H1 (cell line): ENCODE data around the gene TMEM203. TPM values are rescaled to one million over a fixed set of nuclear protein-coding genes. Genes with fewer than 3 reads are reported as not detected.
A peak's percentile ranks its signal among the peaks of the same experiment; 100 is the strongest.

Source experiments
- ATF3 ChIP-seq: IDR thresholded peaks from 2 replicates; pipeline ENCODE4 v1.6.1; 2011; ENCODE audit warnings: low read depth, mild to moderate bottlenecking, low read length; ENCODE audit not compliant: insufficient read depth
- CBX5 ChIP-seq: fragments of 300-800, 300-1000 bp; sonication (generic); IDR thresholded peaks from 2 replicates; pipeline ENCODE4 v1.7.1; 2016; ENCODE audit warnings: antibody characterized with exemption, low read length, low read depth
- CHD1 ChIP-seq: IDR thresholded peaks from 2 replicates; pipeline ENCODE4 v1.6.1; 2012; ENCODE audit warnings: low read depth, low read length, improper control_type of control experiment
- CTCF ChIP-seq, 3 experiments: IDR thresholded peaks; 1 replicate in 2 of 3; 2 replicates in 1 of 3; pipeline versions ENCODE4 v1.5.1 to v1.6.1; 2011; ENCODE audit warnings: low read length in 3 of 3, mild to moderate bottlenecking in 3 of 3, inconsistent platforms in 2 of 3, low read depth in 1 of 3, moderate library complexity in 1 of 3; ENCODE audit not compliant: insufficient read depth in 1 of 3; ENCODE audit errors: control extremely low read depth in 1 of 3
- HDAC6 ChIP-seq: IDR thresholded peaks from one replicate; pipeline ENCODE4 v1.7.1; 2012; ENCODE audit warnings: low read depth, mild to moderate bottlenecking, inconsistent platforms, low read length, moderate library complexity
- JUN ChIP-seq: IDR thresholded peaks from 2 replicates; pipeline ENCODE4 v1.6.1; 2011; ENCODE audit warnings: low read depth, mild to moderate bottlenecking, improper control_type of control experiment, low read length
- MAX ChIP-seq: IDR thresholded peaks from 2 replicates; pipeline ENCODE4 v1.6.1; 2012; ENCODE audit warnings: inconsistent platforms
- POLR2A ChIP-seq, 2 experiments: IDR thresholded peaks; 1 replicate in 1 of 2; 2 replicates in 1 of 2; pipeline ENCODE4 v1.6.1; 2011; ENCODE audit warnings: low read depth in 2 of 2, low read length in 2 of 2, mild to moderate bottlenecking in 2 of 2; ENCODE audit errors: control extremely low read depth in 1 of 2
- SIN3A ChIP-seq, 2 experiments: IDR thresholded peaks in 1 of 2; conservative IDR thresholded peaks in 1 of 2; 2 replicates each; pipeline ENCODE4 v1.6.1; 2011 to 2012; ENCODE audit warnings: low read length in 2 of 2, improper control_type of control experiment in 1 of 2, low read depth in 1 of 2, mild to moderate bottlenecking in 1 of 2
- SP1 ChIP-seq: IDR thresholded peaks from 2 replicates; pipeline ENCODE4 v1.6.1; 2011; ENCODE audit warnings: low read depth, low read length
- SUZ12 ChIP-seq: fragments of 200-600 bp; sonication (generic); IDR thresholded peaks from 2 replicates; pipeline ENCODE4 v1.6.1; 2012; ENCODE audit warnings: mild to moderate bottlenecking, inconsistent platforms, low read length, moderate library complexity, mixed read lengths
- polyA plus RNA-seq, 7 experiments: library from polyadenylated mRNA; depleted of rRNA in 3 of 7; stranded (reverse) in 5 of 7; unstranded in 2 of 7; fragments of >200 nt in 5 of 7; fragments of 200-250 nt in 2 of 7; gene quantifications; 1 replicate in 5 of 7; 2 replicates in 1 of 7; 4 replicates in 1 of 7; pipeline versions ENCODE4 v1.2.1 to v1.2.3, GENCODE V29; 2011 to 2013; ENCODE audit warnings: missing spikeins in 2 of 7, mixed read lengths in 2 of 7
- total RNA-seq: library from RNA; stranded (reverse); fragmentation: NEBNext Ultra II Directional; extraction: Animal tissue kit (Norgen Biotek cat#: 25700); gene quantifications from 2 replicates; pipeline ENCODE4 v1.2.1, GENCODE V29; 2021

The TMEM203 gene
- total and polyA plus RNA-seq, 2 of the 8 experiments (the other 6 are each of a cell fraction or from before 2014, with no cell fraction given): 44.1 to 57.1 TPM

GRCh38 chr9:137213160-137214060 is 8.0 kb upstream of the TMEM203 start (continued):
- TF ChIP-seq SIN3A (conservative IDR thresholded peaks at IDR 0.05 in 1 of 2, IDR thresholded peaks at IDR 0.05 in 1 of 2; ENCODE audit: low read depth in 1 of 2, low read length in 2 of 2): no peak
- TF ChIP-seq MAX: 0 out of 2 replicates have a peak, but pooled peaks have one; percentile 29
- TF ChIP-seq ATF3: no peak
- no peak for TF ChIP-seq SP1
- peak in 2 of 3 experiments; percentile 44 to 61; a peak in 2 of 4 replicates for TF ChIP-seq CTCF (IDR thresholded peaks at IDR 0.05; ENCODE audit: control extremely low read depth in 1 of 3, insufficient read depth in 1 of 3, low read depth in 1 of 3, low read length in 3 of 3)
- TF ChIP-seq JUN: no peak
- TF ChIP-seq CHD1: no peak
- TF ChIP-seq CBX5: no peak
- TF ChIP-seq SUZ12: no peak
- no peak for TF ChIP-seq HDAC6
- no peak for TF ChIP-seq POLR2A (IDR thresholded peaks at IDR 0.05; ENCODE audit: control extremely low read depth in 1 of 2, low read depth in 2 of 2, low read length in 2 of 2)
